Measurements from ENCODE around the gene MPZL1. TPM values are rescaled to one million over a fixed set of nuclear protein-coding genes. Genes with fewer than 3 reads are reported as not detected.

Gene MPZL1
- total RNA-seq, 4 donors from 2014 or later, result 23.1 to 87.7 (median 66.6) TPM

DNA sequence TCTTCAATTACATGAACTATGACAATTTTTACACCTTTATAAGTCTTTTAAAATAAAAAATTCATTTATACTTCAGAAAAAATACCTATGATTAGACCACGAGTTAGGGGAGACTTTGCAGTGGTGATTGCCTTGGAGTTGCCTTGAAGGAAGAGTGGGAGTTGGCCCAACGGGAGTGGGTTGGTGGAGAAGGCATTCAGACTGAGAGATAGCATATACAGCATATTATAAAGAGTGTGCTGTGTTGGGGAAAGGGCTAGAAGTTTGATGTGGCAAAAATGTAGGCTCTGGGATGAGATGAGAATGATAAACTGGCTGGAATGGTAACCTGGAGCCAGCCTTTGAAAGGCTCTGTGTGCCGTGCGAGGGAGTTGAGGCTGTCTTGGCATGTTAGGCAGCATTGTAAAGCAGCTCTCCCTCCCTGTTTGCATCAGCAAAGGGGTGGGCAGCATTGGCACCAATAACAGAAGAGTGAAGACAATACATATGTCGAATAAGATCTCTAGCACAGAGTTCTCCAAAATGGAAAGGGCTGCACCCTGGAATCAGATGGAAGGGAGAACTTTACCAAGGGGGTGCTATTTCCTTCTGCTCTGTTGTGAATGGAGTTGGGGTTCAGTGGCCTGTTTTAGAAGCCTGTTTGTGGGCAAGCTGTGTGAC lies 24.4 kb downstream of the MPZL1 start:
- no peaks in the 10 kb centered on the region for H3K4me1 ChIP-seq
- no peak for DNase-seq

DNA sequence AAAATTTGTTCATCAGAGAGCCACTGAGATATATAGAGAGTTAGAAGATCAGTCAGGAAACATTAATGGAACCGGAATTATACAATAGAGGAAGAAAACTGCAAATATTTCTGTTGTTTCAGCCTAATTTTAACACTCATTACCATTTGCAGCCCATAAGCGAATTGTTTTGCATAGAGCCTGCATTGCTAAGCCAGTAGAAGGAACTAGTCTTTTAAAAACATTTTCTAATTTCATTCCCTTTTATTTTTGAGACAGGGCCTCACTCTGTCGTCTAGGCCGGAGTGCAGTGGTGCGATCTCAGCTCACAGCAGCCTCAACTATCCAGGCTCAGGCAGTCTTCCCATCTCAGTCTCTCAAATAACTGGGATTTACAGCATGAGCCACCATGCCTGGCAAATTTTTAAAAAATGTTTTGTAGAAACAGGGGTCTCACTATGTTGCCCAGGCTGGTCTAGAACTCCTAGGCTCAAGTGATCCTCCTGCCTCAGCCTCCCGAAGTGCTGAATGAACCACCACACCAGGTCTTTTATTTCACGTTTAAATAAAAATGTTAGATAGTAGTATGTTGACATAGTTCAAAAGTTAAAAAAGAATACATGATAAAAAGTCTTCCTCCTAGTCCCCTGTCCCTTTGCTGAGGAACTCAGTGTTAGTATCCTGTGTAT lies 25.3 kb downstream of the MPZL1 start:
- TF ChIP-seq, protein P1, sequence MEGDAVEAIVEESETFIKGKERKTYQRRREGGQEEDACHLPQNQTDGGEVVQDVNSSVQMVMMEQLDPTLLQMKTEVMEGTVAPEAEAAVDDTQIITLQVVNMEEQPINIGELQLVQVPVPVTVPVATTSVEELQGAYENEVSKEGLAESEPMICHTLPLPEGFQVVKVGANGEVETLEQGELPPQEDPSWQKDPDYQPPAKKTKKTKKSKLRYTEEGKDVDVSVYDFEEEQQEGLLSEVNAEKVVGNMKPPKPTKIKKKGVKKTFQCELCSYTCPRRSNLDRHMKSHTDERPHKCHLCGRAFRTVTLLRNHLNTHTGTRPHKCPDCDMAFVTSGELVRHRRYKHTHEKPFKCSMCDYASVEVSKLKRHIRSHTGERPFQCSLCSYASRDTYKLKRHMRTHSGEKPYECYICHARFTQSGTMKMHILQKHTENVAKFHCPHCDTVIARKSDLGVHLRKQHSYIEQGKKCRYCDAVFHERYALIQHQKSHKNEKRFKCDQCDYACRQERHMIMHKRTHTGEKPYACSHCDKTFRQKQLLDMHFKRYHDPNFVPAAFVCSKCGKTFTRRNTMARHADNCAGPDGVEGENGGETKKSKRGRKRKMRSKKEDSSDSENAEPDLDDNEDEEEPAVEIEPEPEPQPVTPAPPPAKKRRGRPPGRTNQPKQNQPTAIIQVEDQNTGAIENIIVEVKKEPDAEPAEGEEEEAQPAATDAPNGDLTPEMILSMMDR (IDR thresholded peaks at IDR 0.05), result no peak
- TF ChIP-seq POLR2A (IDR thresholded peaks at IDR 0.05), result no peak
- Histone ChIP-seq H3K27ac (no peak overlapping the region), H3K27me3 (no peaks in the 10 kb centered on the region), H3K4me3 (no peak overlapping the region), H3K9me3 (no peaks in the 10 kb centered on the region), H3K4me1 (peaks cover 0 to 5% (median 0%) of the 10 kb centered on the region in 4 donors), H3K36me3 (no peaks in the 10 kb centered on the region)
- DNase-seq, result no peak

More for the DNA sequence above, 24.4 kb downstream of the MPZL1 start:
- Histone ChIP-seq H3K4me3 (no peak overlapping the region), H3K27ac (no peak overlapping the region), H3K9me3 (no peaks in the 10 kb centered on the region), H3K27me3 (no peaks in the 10 kb centered on the region), H3K36me3 (no peaks in the 10 kb centered on the region)
- no peak for TF ChIP-seq POLR2A (IDR thresholded peaks at IDR 0.05)
- TF ChIP-seq, protein P1 (IDR thresholded peaks at IDR 0.05), result no peak

DNA sequence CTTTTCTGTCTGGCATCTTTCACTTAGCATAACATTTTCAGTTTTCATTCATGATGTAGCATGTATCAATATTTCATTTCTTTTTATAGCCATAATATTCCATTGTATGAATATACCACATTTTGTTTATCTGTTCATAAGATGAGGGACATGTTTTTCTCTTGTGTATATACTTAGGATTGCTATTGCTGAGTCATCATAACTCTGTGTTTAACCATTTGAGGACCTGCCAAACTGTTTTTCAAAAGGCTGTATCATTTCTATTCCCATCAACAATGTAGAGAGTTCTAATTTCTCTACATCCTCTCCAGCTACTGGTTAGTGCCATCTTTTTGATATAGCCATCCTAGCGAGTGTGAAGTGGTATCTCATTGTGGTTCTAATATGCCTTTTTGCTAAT lies 26.2 kb downstream of the MPZL1 start:
- no peaks in the 10 kb centered on the region for H3K9me3 ChIP-seq
- peaks cover 0 to 14% (median 2%) of the 10 kb centered on the region in 4 donors for H3K4me1 ChIP-seq
- TF ChIP-seq, protein P1 (IDR thresholded peaks at IDR 0.05), result no peak
- TF ChIP-seq POLR2A (IDR thresholded peaks at IDR 0.05), result no peak
- no peaks in the 10 kb centered on the region for H3K27me3 ChIP-seq
- DNase-seq, result no peak
- no peak overlapping the region for H3K4me3 ChIP-seq
- H3K27ac ChIP-seq, result no peak overlapping the region
- no peaks in the 10 kb centered on the region for H3K36me3 ChIP-seq

DNA sequence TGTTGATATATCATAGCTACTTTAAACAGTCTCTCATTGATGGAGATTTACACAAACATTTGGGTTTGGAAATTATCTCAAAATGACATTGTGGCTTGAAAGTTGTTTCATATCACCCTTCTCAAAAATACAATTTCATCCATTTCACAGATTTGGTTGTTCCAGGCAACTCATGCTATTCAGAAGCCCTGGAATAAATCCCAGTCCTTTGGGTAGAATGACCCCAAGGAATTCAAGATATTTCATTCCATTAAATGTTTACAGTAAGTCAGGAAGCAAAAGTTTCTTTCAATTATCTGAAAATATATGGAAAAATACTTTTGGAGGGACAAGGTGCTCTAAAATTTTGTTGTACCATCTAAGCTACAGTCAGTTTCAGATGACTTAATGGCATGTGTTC lies 27.1 kb downstream of the MPZL1 start:
- TF ChIP-seq POLR2A (IDR thresholded peaks at IDR 0.05), result no peak
- TF ChIP-seq, protein P1 (IDR thresholded peaks at IDR 0.05), result no peak
- Histone ChIP-seq H3K36me3 (no peaks in the 10 kb centered on the region), H3K27ac (no peak overlapping the region), H3K27me3 (no peaks in the 10 kb centered on the region), H3K4me1 (peaks cover 0 to 22% (median 2%) of the 10 kb centered on the region in 4 donors), H3K9me3 (no peaks in the 10 kb centered on the region), H3K4me3 (no peak overlapping the region)
- DNase-seq, result no peak

DNA sequence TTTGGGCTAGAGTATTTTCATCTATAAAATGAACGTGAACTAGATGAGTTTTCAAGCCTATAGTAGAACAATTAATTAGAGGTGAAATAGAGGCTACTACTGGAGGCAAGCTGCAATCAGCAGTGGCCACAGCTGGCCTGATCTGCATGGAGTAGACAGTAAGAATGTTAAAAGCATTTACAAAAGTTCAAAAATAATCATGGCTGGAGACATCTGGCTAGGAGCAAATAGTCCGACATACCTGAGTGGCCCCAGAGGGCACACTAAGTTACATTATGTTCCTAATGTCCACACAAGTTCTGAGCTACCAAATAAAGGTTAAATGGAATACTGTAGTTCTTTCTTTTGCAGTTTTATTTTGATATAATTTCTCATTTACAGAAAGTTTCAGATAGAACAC lies 28.0 kb downstream of the MPZL1 start:
- Histone ChIP-seq H3K36me3 (no peaks in the 10 kb centered on the region), H3K4me1 (peaks cover 0 to 24% (median 2%) of the 10 kb centered on the region in 4 donors), H3K27ac (no peak overlapping the region), H3K9me3 (no peaks in the 10 kb centered on the region), H3K4me3 (no peak overlapping the region), H3K27me3 (no peaks in the 10 kb centered on the region)
- no peak for DNase-seq
- TF ChIP-seq POLR2A (IDR thresholded peaks at IDR 0.05), result no peak
- TF ChIP-seq, protein P1 (IDR thresholded peaks at IDR 0.05), result no peak
